ENCODE results near the gene DLG1. TPM values are rescaled to one million over a fixed set of nuclear protein-coding genes. Genes with fewer than 3 reads are reported as not detected.

Gene DLG1
- polyA plus RNA-seq, 1 donor from 2014 or later = 43.9 TPM

DNA sequence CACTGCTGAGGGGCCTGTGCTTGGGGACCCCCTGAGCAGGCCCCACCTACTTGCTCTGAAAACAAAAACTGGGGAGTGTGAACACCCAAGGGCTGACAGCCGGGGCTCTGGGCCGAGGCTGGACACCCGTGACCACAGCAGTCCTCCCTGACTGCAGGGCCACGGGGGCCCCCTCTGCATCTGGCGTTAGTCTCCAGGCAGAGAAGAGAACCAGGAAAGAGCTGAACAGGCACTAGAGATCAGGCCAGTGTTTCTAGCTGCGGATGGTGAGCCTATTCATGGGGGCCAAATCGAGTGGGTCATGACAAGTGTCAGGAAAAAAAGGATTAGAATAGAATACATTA, 285.9 kb downstream of the DLG1 start:
- no peaks in the 10 kb centered on the region for H3K27me3 ChIP-seq (ENCODE audit: insufficient read depth, low read depth, low read length)
- H3K79me2 ChIP-seq (replicated peaks; ENCODE audit: insufficient read depth, low read length) = no peaks in the 10 kb centered on the region
- H3K27ac ChIP-seq (ENCODE audit: low read length) = no peak overlapping the region
- H4K20me1 ChIP-seq (ENCODE audit: insufficient read depth) = no peaks in the 10 kb centered on the region
- H2AFZ ChIP-seq (ENCODE audit: low read depth, low read length) = no peak overlapping the region
- H3K9ac ChIP-seq (ENCODE audit: low read length) = no peak overlapping the region
- H3K4me2 ChIP-seq (ENCODE audit: low read length) = no peak overlapping the region
- TF ChIP-seq EP300 (conservative IDR thresholded peaks at IDR 0.05; ENCODE audit: poor library complexity, severe bottlenecking) (no peak), POLR2AphosphoS5 (IDR thresholded peaks at IDR 0.05) (no peak), RAD21 (conservative IDR thresholded peaks at IDR 0.05) (no peak), TAF1 (IDR thresholded peaks at IDR 0.05; ENCODE audit: low read depth) (no peak), EZH2 (IDR thresholded peaks at IDR 0.05; ENCODE audit: borderline replicate concordance, insufficient read depth, low read length, poor library complexity, severe bottlenecking) (no peak)
- H3F3A ChIP-seq (ENCODE audit: insufficient read depth, low read length, poor library complexity, severe bottlenecking) = no peaks in the 10 kb centered on the region
- H3K36me3 ChIP-seq (ENCODE audit: insufficient read depth, low read length) = no peaks in the 10 kb centered on the region
- no peaks in the 10 kb centered on the region for H3K9me2 ChIP-seq (ENCODE audit: insufficient read depth, low read length)
- no peak overlapping the region for H3K4me3 ChIP-seq (ENCODE audit: low read length)
- H3K9me3 ChIP-seq (ENCODE audit: low read length) = no peaks in the 10 kb centered on the region

DNA sequence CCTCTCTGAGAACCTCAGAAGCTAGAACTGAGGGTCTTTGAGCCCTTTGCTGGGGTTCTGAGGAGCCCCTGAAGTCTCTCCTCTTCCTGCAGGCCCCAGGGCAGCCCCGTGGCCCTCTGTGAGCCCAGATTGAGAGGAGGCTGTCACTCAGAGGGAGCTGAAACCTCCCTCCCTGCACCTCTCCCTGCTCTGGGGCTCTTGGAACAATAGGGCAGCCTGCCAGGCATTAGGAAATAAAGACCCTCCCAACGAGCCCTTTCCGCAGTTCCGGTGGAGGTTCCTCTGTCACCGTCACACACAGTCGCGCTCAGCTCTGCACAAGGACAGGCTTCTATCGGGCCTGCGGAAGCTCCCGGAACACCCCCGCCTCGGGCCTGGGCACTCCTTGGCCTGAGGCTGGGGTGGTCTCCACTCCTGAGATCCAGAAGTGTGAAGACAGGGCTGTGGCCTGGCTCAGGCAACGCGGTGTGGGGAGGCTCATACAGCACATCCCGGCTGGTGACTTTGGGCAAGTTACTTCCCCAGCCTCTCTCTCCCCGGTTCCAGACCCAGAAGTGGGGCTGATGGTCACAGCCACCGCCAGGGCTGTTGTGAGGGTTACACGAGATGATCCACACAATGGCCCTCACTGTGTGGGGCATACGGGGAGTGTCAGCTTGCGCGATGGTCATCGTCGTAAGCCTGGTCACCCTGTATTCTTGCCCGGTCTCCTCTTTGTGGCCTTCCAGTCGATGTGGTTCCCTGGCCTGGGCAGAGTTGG, 286.5 kb downstream of the DLG1 start:
- no peak overlapping the region for H3K4me3 ChIP-seq (ENCODE audit: low read length)
- TF ChIP-seq SMC3 (conservative IDR thresholded peaks at IDR 0.05; ENCODE audit: poor library complexity) (no peak), POLR2AphosphoS5 (IDR thresholded peaks at IDR 0.05) (no peak), EZH2 (IDR thresholded peaks at IDR 0.05; ENCODE audit: borderline replicate concordance, insufficient read depth, low read length, poor library complexity, severe bottlenecking) (no peak), MXI1 (conservative IDR thresholded peaks at IDR 0.05; ENCODE audit: poor library complexity, severe bottlenecking) (no peak), EP300 (conservative IDR thresholded peaks at IDR 0.05; ENCODE audit: poor library complexity, severe bottlenecking) (no peak), REST (IDR thresholded peaks at IDR 0.05; ENCODE audit: borderline replicate concordance) (no peak)
- H3K9ac ChIP-seq (ENCODE audit: low read length) = no peak overlapping the region
- H3K4me2 ChIP-seq (ENCODE audit: low read length) = no peak overlapping the region
- H2AFZ ChIP-seq (ENCODE audit: low read depth, low read length) = no peak overlapping the region
- no peaks in the 10 kb centered on the region for H3K27me3 ChIP-seq (ENCODE audit: insufficient read depth, low read depth, low read length)
- H3K79me2 ChIP-seq (replicated peaks; ENCODE audit: insufficient read depth, low read length) = no peaks in the 10 kb centered on the region
- H4K20me1 ChIP-seq (ENCODE audit: insufficient read depth) = no peaks in the 10 kb centered on the region
- H3K9me3 ChIP-seq (ENCODE audit: low read length) = no peaks in the 10 kb centered on the region
- H3K27ac ChIP-seq (ENCODE audit: low read length) = no peak overlapping the region
- no peaks in the 10 kb centered on the region for H3F3A ChIP-seq (ENCODE audit: insufficient read depth, low read length, poor library complexity, severe bottlenecking)
- no peaks in the 10 kb centered on the region for H3K36me3 ChIP-seq (ENCODE audit: insufficient read depth, low read length)
- no peaks in the 10 kb centered on the region for H3K9me2 ChIP-seq (ENCODE audit: insufficient read depth, low read length)

GRCh38 chr3:197010556-197011351, 287.7 kb downstream of the DLG1 start:
- H3K36me3 ChIP-seq (ENCODE audit: insufficient read depth, low read length) = no peaks in the 10 kb centered on the region
- no peaks in the 10 kb centered on the region for H3F3A ChIP-seq (ENCODE audit: insufficient read depth, low read length, poor library complexity, severe bottlenecking)
- no peak overlapping the region for H2AFZ ChIP-seq (ENCODE audit: low read depth, low read length)
- no peak overlapping the region for H3K9ac ChIP-seq (ENCODE audit: low read length)
- H3K79me2 ChIP-seq (replicated peaks; ENCODE audit: insufficient read depth, low read length) = no peaks in the 10 kb centered on the region
- no peak overlapping the region for H3K4me2 ChIP-seq (ENCODE audit: low read length)
- H3K27ac ChIP-seq (ENCODE audit: low read length) = no peak overlapping the region
- H3K4me3 ChIP-seq (ENCODE audit: low read length) = no peak overlapping the region
- TF ChIP-seq CTCF (IDR thresholded peaks at IDR 0.05; ENCODE audit: poor library complexity, severe bottlenecking) (no peak), SMC3 (conservative IDR thresholded peaks at IDR 0.05; ENCODE audit: poor library complexity) (no peak), EZH2 (IDR thresholded peaks at IDR 0.05; ENCODE audit: borderline replicate concordance, insufficient read depth, low read length, poor library complexity, severe bottlenecking) (no peak), EP300 (conservative IDR thresholded peaks at IDR 0.05; ENCODE audit: poor library complexity, severe bottlenecking) (no peak), RAD21 (conservative IDR thresholded peaks at IDR 0.05) (no peak), REST (IDR thresholded peaks at IDR 0.05; ENCODE audit: borderline replicate concordance) (no peak), POLR2AphosphoS5 (IDR thresholded peaks at IDR 0.05) (no peak), TAF1 (IDR thresholded peaks at IDR 0.05; ENCODE audit: low read depth) (no peak), MXI1 (conservative IDR thresholded peaks at IDR 0.05; ENCODE audit: poor library complexity, severe bottlenecking) (no peak)
- no peaks in the 10 kb centered on the region for H3K27me3 ChIP-seq (ENCODE audit: insufficient read depth, low read depth, low read length)
- no peaks in the 10 kb centered on the region for H3K9me3 ChIP-seq (ENCODE audit: low read length)
- no peaks in the 10 kb centered on the region for H4K20me1 ChIP-seq (ENCODE audit: insufficient read depth)
- no peaks in the 10 kb centered on the region for H3K9me2 ChIP-seq (ENCODE audit: insufficient read depth, low read length)

All from neural cell (in vitro differentiated cells).